Measurements from ENCODE around the gene ATL2. TPM values are rescaled to one million over a fixed set of nuclear protein-coding genes. Genes with fewer than 3 reads are reported as not detected.

The ATL2 gene
- total and polyA plus RNA-seq, 12 donors: 19.8 to 313 (median 71.9) TPM

DNA sequence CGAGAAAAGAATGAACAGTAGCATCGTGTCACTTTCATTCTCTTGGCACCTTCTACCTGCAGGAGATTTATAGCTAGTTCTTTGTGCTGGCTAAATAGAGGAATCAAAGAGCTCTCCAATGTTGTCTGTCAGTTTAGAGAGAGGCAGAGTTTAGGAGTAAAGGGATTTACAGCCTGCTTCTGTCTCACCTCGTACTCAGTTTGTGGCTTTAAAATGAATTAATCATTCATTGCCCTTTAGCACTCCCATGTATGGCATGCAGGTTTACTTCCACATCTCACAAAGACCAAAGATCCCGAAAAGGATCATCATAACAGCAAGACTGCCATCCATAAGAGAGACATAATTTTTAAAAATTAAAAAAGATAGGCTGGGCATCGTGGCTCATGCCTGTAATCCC lies 42.4 kb upstream of the ATL2 start:
- H3K36me3 ChIP-seq (replicated peaks in 1 of 2): no peaks in the 10 kb centered on the region
- no peaks in the 10 kb centered on the region for H3K9me3 ChIP-seq (replicated peaks in 1 of 3)
- 70 to 81% (median 76%) methylated on average over 5 of the region's 5 CpGs for WGBS, 4 donors
- no peak overlapping the region for H3K4me3 ChIP-seq
- DNase-seq: no peak
- TF ChIP-seq, protein P1, sequence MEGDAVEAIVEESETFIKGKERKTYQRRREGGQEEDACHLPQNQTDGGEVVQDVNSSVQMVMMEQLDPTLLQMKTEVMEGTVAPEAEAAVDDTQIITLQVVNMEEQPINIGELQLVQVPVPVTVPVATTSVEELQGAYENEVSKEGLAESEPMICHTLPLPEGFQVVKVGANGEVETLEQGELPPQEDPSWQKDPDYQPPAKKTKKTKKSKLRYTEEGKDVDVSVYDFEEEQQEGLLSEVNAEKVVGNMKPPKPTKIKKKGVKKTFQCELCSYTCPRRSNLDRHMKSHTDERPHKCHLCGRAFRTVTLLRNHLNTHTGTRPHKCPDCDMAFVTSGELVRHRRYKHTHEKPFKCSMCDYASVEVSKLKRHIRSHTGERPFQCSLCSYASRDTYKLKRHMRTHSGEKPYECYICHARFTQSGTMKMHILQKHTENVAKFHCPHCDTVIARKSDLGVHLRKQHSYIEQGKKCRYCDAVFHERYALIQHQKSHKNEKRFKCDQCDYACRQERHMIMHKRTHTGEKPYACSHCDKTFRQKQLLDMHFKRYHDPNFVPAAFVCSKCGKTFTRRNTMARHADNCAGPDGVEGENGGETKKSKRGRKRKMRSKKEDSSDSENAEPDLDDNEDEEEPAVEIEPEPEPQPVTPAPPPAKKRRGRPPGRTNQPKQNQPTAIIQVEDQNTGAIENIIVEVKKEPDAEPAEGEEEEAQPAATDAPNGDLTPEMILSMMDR (IDR thresholded peaks at IDR 0.05): no peak
- TF ChIP-seq POLR2A (IDR thresholded peaks at IDR 0.05): no peak
- intact Hi-C loops (cut with DNase I): no loop called here
- H3K27me3 ChIP-seq: no peaks in the 10 kb centered on the region
- no peak overlapping the region for H3K27ac ChIP-seq
- peaks cover 0 to 10% of the 10 kb centered on the region in 2 donors for H3K4me1 ChIP-seq (replicated peaks in 1 of 2)

DNA sequence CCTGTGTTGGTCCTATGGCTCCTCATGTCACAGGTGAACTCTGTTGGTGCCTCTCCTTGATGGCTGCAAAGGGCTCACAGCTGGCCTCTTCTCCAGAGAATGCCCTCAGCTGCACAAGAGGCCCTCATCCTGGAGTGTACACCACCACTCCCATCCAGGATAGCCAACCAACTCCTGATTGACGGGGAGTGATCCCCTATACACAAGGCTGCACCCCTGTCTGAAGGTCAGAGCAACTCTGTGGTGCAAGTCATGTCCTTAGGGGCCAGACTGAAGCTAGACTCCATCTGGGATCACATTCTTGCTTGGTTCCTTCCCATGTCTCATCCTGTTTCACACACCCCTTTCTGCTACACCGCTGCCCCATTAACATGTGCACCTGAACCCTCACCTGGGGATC lies 41.7 kb upstream of the ATL2 start:
- TF ChIP-seq, protein P1 (IDR thresholded peaks at IDR 0.05): no peak
- no peak for TF ChIP-seq POLR2A (IDR thresholded peaks at IDR 0.05)
- H3K9me3 ChIP-seq (replicated peaks in 1 of 3): no peaks in the 10 kb centered on the region
- peaks cover 0 to 10% of the 10 kb centered on the region in 2 donors for H3K4me1 ChIP-seq (replicated peaks in 1 of 2)
- no peak for DNase-seq
- intact Hi-C loops (cut with DNase I): no loop called here
- H3K4me3 ChIP-seq: no peak overlapping the region
- H3K27ac ChIP-seq: no peak overlapping the region
- no peaks in the 10 kb centered on the region for H3K36me3 ChIP-seq (replicated peaks in 1 of 2)
- H3K27me3 ChIP-seq: no peaks in the 10 kb centered on the region
- 90 to 100% (median 94%) methylated on average over 1 to 2 of the region's 2 CpGs for whole genome bisulfite sequencing, 4 donors

DNA sequence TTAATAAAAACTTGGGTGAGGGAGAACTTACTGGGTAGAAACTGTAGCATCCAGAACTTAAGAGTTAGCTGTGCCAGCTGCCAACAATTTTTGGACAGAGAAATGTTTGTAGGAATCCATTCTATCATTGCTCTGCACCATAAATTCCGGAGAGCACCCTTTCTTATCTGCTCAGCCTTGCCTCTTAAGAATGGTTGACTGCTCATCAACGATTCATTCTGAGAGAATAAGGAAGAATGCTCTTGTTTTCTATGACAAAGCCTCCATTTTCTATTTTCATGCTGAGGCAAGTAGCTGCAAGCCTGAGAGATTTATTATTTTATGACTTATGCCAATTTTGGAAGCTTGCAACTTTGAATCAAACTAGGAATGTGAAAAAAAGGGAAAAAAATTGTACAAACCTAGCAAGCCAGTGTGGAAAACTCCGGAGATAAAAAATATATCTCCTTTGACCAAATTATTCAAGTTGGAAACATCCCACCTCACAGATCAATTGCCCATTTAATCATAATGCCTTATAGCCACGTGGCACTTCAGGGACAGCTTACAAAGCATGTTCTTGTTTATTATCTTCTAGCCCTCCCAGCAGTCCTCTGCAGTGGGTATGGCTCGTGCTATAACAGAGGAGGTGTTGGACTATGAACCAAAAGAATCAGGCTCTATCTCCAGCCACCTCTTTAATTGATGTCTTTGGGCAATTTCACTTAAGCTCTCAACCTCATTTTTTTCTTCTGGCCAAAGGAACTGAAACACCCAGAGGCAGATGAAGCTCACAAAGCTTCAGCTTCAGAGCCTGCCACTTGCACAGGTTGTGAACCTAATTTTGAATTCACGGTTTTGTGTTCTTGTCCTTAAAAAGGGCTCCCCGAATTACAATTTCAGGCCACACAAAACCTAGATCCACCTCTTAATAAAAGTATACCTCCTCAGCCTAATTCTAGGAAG lies 40.9 kb upstream of the ATL2 start:
- Histone ChIP-seq H3K4me1 (replicated peaks in 1 of 2) (peaks cover 0 to 10% of the 10 kb centered on the region in 2 donors), H3K36me3 (replicated peaks in 1 of 2) (no peaks in the 10 kb centered on the region), H3K27me3 (no peaks in the 10 kb centered on the region), H3K9me3 (replicated peaks in 1 of 3) (no peaks in the 10 kb centered on the region), H3K27ac (no peak overlapping the region), H3K4me3 (no peak overlapping the region)
- intact Hi-C loops (cut with DNase I): no loop called here
- no peak for TF ChIP-seq POLR2A (IDR thresholded peaks at IDR 0.05)
- TF ChIP-seq, protein P1 (IDR thresholded peaks at IDR 0.05): no peak
- DNase-seq: no peak
- 36 to 51% (median 45%) methylated on average over 7 of the region's 7 CpGs for WGBS, 4 donors

DNA sequence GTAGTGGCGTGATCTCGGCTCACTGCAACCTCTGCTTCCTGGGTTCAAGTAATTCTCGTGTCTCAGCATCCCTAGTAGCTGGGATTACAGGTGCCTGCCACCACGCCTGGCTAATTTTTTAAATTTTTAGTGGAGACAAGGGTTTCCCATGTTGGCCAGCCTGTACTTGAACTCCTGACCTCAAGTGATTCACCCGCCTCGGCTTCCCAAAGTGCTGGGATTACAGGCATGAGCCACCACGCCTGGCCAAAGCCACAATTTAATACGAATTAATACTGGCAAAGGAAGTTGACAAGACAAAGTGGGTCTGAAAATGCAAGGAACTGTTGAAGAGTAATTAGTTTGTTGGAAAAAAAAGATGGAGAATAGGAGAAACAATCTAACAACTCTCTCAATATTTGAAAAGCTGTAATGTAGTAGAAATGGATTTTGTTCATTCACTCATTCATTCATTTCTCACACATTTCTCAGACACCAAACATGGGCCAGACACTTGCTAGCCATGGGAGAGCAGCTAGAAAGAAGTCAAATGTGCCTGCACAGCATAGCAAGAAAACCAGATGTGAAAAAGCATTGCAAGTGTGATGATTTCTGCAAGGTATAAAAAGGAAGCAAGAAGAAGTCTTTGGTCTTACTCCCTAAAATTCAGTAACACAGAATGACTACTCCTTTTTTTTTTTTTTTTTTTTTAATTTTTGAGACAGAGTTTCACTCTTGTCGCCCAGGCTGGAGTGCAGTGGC lies 39.4 kb upstream of the ATL2 start:
- no peak overlapping the region for H3K27ac ChIP-seq
- WGBS, 4 donors: 76 to 86% (median 83%) methylated on average over 9 of the region's 9 CpGs
- H3K36me3 ChIP-seq (replicated peaks in 1 of 2): no peaks in the 10 kb centered on the region
- no peak overlapping the region for H3K4me3 ChIP-seq
- DNase-seq: no peak
- H3K9me3 ChIP-seq (replicated peaks in 1 of 3): peaks cover 0 to 7% (median 0%) of the 10 kb centered on the region in 3 donors
- peaks cover 0 to 10% of the 10 kb centered on the region in 2 donors for H3K4me1 ChIP-seq (replicated peaks in 1 of 2)
- intact Hi-C loops (cut with DNase I): no loop called here
- no peaks in the 10 kb centered on the region for H3K27me3 ChIP-seq
- TF ChIP-seq, protein P1 (IDR thresholded peaks at IDR 0.05): no peak
- TF ChIP-seq POLR2A (IDR thresholded peaks at IDR 0.05): no peak
